Breast epithelium (tissue), 4 donors: ENCODE measurements around the gene SMARCA4. TPM values are rescaled to one million over a fixed set of nuclear protein-coding genes. Genes with fewer than 3 reads are reported as not detected.

Source experiments
- DNase-seq, 2 donors: peaks; one replicate each; pipeline ENCODE4 v3.0.0-alpha.2; 2019; ENCODE audit warnings: low spot score in 2 of 2
- H3K27ac ChIP-seq, 2 donors: fragments of 200-600 bp; sonication (generic) in 1 of 2; one replicate each; pipeline ENCODE4 v1.5.1; 2016 to 2019; ENCODE audit warnings: mild to moderate bottlenecking in 1 of 2
- H3K27me3 ChIP-seq, 2 donors: fragments of 200-600 bp; sonication (generic) in 1 of 2; one replicate each; pipeline versions ENCODE4 v1.5.1 to v1.6.0; 2017 to 2019; ENCODE audit warnings: control low read depth in 1 of 2, mild to moderate bottlenecking in 1 of 2
- H3K36me3 ChIP-seq: fragments of 200-600 bp; one replicate; pipeline ENCODE4 v1.5.1; 2019
- H3K4me1 ChIP-seq, 2 donors: fragments of 200-600 bp; sonication (generic); one replicate each; pipeline ENCODE4 v1.5.1; 2016 to 2019; ENCODE audit warnings: control low read depth in 1 of 2
- H3K4me3 ChIP-seq, 3 donors: fragments of 200-600 bp; sonication (generic); 1 replicate in 2 of 3; 2 replicates in 1 of 3; pipeline ENCODE4 v1.5.1; 2016 to 2019; ENCODE audit warnings: mild to moderate bottlenecking in 3 of 3, moderate library complexity in 2 of 3
- H3K9me3 ChIP-seq, 2 donors: fragments of 200-600 bp; sonication (generic) in 1 of 2; one replicate each; pipeline ENCODE4 v1.5.1; 2016 to 2019; ENCODE audit warnings: control low read depth in 1 of 2
- POLR2A ChIP-seq: fragments of 450-650 bp; IDR thresholded peaks from one replicate; pipeline ENCODE4 v1.6.1; 2016; ENCODE audit warnings: antibody characterized with exemption, mild to moderate bottlenecking, moderate library complexity
- POLR2AphosphoS5 ChIP-seq, 3 donors: sonication (generic); formaldehyde crosslinking; IDR thresholded peaks; one replicate each; pipeline ENCODE4 v1.6.1; 2017; ENCODE audit warnings: antibody characterized with exemption in 3 of 3
- intact Hi-C: fragments of 100-400 bp; cut with DNase I; formaldehyde crosslinking; loops from one replicate; pipeline ENCODE4 v1.15.1; 2023; ENCODE audit warnings: low total_unique reads
- total RNA-seq, 3 donors: library from RNA; depleted of rRNA; stranded (reverse); fragments of >200 nt; gene quantifications; one replicate each; pipeline ENCODE4 v1.1.0, GENCODE V29; 2016
- TF ChIP-seq, protein P1 (sequence below), 3 donors: fragments of 450-650 bp; IDR thresholded peaks; one replicate each; pipeline ENCODE4 v1.5.1; 2016 to 2017; ENCODE audit warnings: antibody characterized with exemption in 3 of 3, mild to moderate bottlenecking in 3 of 3, moderate library complexity in 3 of 3

The SMARCA4 gene
- total RNA-seq, 3 donors from 2014 or later, result 36.8 to 78.3 (median 72.4) TPM

DNA sequence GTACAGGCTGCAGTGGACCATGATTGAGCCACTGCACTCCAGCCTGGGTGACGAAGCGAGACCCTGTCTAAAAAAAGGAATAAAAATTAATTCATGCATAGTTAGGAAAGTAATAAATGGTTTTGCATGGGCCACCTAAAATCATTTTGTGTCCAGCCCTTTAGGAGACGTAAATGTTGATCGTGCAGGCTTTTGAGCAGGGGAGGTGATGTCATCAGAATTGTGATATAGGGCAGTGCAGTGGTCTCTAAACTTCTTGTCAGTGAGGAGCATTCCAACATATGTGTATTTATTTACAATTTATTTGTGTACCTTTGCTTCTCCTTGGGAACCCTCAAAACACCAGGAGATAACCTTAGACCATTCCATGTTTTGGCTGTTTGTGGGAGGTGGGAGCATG lies 3.0 kb downstream of the SMARCA4 start:
- intact Hi-C loops, result no loop called here
- H3K9me3 ChIP-seq, result no peaks in the 10 kb centered on the region
- H3K4me3 ChIP-seq, result no peak overlapping the region
- TF ChIP-seq, protein P1, sequence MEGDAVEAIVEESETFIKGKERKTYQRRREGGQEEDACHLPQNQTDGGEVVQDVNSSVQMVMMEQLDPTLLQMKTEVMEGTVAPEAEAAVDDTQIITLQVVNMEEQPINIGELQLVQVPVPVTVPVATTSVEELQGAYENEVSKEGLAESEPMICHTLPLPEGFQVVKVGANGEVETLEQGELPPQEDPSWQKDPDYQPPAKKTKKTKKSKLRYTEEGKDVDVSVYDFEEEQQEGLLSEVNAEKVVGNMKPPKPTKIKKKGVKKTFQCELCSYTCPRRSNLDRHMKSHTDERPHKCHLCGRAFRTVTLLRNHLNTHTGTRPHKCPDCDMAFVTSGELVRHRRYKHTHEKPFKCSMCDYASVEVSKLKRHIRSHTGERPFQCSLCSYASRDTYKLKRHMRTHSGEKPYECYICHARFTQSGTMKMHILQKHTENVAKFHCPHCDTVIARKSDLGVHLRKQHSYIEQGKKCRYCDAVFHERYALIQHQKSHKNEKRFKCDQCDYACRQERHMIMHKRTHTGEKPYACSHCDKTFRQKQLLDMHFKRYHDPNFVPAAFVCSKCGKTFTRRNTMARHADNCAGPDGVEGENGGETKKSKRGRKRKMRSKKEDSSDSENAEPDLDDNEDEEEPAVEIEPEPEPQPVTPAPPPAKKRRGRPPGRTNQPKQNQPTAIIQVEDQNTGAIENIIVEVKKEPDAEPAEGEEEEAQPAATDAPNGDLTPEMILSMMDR (IDR thresholded peaks at IDR 0.05), result no peak
- TF ChIP-seq POLR2AphosphoS5 (IDR thresholded peaks at IDR 0.05) (no peak), POLR2A (no peak)
- peaks cover 0 to 11% of the 10 kb centered on the region in 2 donors for H3K4me1 ChIP-seq
- no peak for DNase-seq
- no peaks in the 10 kb centered on the region for H3K27me3 ChIP-seq
- peak overlapping the region in 1 of 2 donors; percentile 13 for H3K27ac ChIP-seq
- H3K36me3 ChIP-seq, result no peaks in the 10 kb centered on the region

DNA sequence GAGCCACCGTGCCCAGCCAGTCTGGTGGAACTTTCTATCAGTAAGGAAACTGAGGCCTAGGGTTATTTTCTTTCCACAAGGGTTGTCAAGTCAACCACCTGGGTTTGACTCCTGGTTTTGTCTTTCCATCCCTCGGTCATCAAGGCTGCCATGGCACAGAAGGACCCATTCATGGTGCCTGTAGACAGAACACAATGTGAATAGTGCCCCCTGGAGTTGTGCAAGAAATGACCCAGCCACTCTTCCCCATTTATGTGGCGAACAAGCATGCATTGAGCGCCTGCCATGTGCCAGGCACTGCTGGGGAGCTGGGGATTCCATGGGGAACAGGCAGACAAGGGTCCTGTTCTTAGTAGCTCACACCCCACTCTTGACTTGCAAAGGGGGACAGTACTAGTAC lies 4.1 kb downstream of the SMARCA4 start:
- Histone ChIP-seq H3K36me3 (no peaks in the 10 kb centered on the region), H3K9me3 (no peaks in the 10 kb centered on the region), H3K27ac (no peak overlapping the region), H3K4me3 (no peak overlapping the region), H3K4me1 (peaks cover 0 to 11% of the 10 kb centered on the region in 2 donors), H3K27me3 (no peaks in the 10 kb centered on the region)
- intact Hi-C loops, result no loop called here
- no peak for DNase-seq
- no peak for TF ChIP-seq POLR2AphosphoS5 (IDR thresholded peaks at IDR 0.05)
- TF ChIP-seq POLR2A, result no peak
- TF ChIP-seq, protein P1 (IDR thresholded peaks at IDR 0.05), result no peak

DNA sequence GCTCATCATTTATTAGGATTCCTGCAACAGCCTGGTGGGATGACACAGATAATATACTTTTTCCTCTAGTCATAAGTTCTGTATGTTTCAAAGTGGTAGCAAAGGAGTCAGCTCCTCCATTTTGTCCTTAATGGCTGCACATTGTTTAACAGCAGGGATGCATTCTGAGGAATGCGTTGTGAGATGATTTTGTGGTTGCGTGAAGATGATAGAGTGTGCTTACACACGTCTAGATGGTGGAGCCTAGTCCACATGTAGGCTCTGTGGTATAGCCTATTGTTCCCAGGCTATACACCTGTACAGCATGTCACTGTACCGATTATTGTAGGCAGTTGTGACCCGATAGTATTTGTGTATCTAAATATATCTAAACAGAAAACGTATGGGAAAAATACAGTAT lies 4.6 kb downstream of the SMARCA4 start:
- Histone ChIP-seq H3K27ac (no peak overlapping the region), H3K4me3 (no peak overlapping the region), H3K9me3 (no peaks in the 10 kb centered on the region), H3K4me1 (peaks cover 0 to 11% of the 10 kb centered on the region in 2 donors), H3K27me3 (no peaks in the 10 kb centered on the region), H3K36me3 (no peaks in the 10 kb centered on the region)
- intact Hi-C loops, result no loop called here
- DNase-seq, result no peak
- TF ChIP-seq, protein P1 (IDR thresholded peaks at IDR 0.05), result no peak
- TF ChIP-seq POLR2AphosphoS5 (IDR thresholded peaks at IDR 0.05) (no peak), POLR2A (no peak)

DNA sequence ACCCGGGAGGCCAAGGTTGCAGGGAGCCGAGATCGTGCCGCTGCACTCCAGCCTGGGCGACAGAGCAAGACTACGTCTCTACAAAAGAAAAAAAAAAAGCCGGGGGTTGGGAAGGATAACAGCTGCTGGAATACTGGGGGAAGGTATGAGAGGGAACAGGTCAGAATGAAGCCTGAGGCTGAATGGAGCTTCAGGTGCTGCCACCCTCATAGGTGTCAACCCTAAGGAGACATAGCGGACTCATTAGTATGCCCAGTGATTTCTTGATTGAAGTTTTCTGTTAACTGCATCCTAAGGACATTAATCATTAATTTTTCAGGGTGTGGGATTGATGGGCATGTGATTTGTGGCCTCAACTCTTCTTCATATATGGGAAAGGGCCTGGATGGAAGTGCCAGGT lies 6.0 kb downstream of the SMARCA4 start:
- H3K9me3 ChIP-seq, result no peaks in the 10 kb centered on the region
- no peak overlapping the region for H3K27ac ChIP-seq
- intact Hi-C loops, result no loop called here
- H3K4me3 ChIP-seq, result no peak overlapping the region
- TF ChIP-seq POLR2AphosphoS5 (IDR thresholded peaks at IDR 0.05), result no peak
- no peak for TF ChIP-seq POLR2A
- TF ChIP-seq, protein P1 (IDR thresholded peaks at IDR 0.05), result no peak
- no peaks in the 10 kb centered on the region for H3K36me3 ChIP-seq
- peaks cover 0 to 11% of the 10 kb centered on the region in 2 donors for H3K4me1 ChIP-seq
- no peak for DNase-seq
- no peaks in the 10 kb centered on the region for H3K27me3 ChIP-seq

DNA sequence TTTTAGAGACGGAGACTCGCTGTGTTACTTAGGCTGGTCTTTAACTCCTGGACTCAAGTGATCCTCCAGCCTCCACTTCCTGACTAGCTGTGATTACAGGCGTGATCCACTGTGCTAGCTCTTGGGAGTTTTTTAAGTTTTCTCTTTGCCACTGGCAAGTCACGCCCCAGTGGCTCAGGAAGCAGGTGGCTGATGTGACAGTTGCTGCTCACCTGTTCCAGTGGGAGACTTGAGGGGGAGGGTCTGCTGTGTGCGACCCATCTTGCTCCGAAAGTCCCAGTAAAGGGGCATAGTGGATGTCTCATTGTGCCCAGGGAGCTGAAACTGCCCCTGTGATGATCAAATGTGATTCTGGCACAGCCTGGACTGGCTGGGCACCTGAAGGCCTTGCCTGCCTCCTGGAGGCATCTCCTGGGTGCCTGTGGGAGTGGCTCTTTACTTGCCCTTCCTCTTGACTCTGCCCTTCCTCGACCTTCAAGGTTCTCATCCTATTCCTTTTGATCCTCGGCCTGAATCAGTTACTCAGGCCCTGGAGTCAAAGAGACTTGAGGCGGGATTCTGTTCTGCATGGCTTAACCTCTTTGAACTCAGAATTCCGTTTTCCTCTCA lies 7.8 kb downstream of the SMARCA4 start:
- intact Hi-C loops, result no loop called here
- TF ChIP-seq POLR2AphosphoS5 (IDR thresholded peaks at IDR 0.05) (no peak), POLR2A (no peak)
- TF ChIP-seq, protein P1 (IDR thresholded peaks at IDR 0.05), result no peak
- Histone ChIP-seq H3K4me3 (no peak overlapping the region), H3K4me1 (peaks cover 0 to 4% of the 10 kb centered on the region in 2 donors), H3K27ac (peak overlapping the region; percentile 39 to 50), H3K27me3 (no peaks in the 10 kb centered on the region), H3K9me3 (no peaks in the 10 kb centered on the region), H3K36me3 (no peaks in the 10 kb centered on the region)
- no peak for DNase-seq
